Activated naive CD8-positive, alpha-beta T cell (primary cell): ENCODE data around the gene NLRC5.

Source experiments
- H3K27ac Mint-ChIP-seq: one replicate; pipeline ENCODE4 v1.8.0; 2021; ENCODE audit warnings: mixed read lengths
- H3K27me3 Mint-ChIP-seq: one replicate; pipeline ENCODE4 v1.8.0; 2021; ENCODE audit warnings: mixed read lengths
- H3K36me3 Mint-ChIP-seq: one replicate; pipeline ENCODE4 v1.8.0; 2021; ENCODE audit warnings: mixed read lengths
- H3K4me1 Mint-ChIP-seq: one replicate; pipeline ENCODE4 v1.8.0; 2021; ENCODE audit warnings: low read depth, mixed read lengths
- H3K4me3 Mint-ChIP-seq: one replicate; pipeline ENCODE4 v1.8.0; 2021; ENCODE audit warnings: mild to moderate bottlenecking, mixed read lengths
- H3K9me3 Mint-ChIP-seq: one replicate; pipeline ENCODE4 v1.8.0; 2021; ENCODE audit warnings: low read depth, mixed read lengths

Gene NLRC5

DNA sequence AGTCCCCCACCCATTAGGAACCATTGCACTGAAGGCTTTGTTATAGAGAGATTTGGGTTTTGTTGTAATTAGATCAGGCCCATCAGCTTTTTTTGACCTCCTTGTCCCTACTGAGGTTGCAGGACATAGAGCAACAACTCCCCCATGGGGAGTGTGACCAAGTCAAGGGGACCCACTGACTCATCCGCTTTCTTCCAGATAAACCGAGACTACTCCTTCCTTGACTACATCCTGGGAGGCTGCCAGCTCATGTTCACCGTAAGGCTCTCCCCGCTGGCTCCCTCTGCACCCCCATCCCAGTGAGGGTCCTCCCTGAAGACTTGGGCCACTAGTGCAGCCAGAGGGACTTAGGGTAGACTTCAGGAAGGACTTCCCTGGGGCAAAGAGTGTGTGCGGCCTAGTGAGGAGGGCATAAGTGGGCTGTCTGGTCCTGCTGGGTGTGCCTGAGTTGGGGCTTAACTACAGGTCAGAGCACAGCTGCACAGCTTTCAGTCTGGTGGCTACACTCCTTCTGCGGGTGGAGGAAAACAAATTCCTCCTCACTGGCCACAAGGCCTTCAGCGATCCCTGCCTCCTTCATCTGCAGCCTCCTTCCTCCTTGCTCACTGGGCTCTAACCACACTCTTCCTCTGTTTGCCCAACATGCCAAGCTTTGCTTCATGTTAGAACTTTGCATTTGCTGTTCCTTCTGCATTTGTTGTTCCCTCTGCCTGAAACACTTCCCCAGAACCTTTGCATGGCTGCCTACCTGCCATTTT, 134.0 kb downstream of the NLRC5 start:
- peaks cover 51% of the 10 kb centered on the region for H3K4me1 Mint-ChIP-seq
- H3K27ac Mint-ChIP-seq, result peak overlapping the region; percentile 69
- H3K4me3 Mint-ChIP-seq, result peak overlapping the region; percentile 55
- H3K36me3 Mint-ChIP-seq, result no peaks in the 10 kb centered on the region
- H3K9me3 Mint-ChIP-seq, result no peaks in the 10 kb centered on the region
- no peaks in the 10 kb centered on the region for H3K27me3 Mint-ChIP-seq

DNA sequence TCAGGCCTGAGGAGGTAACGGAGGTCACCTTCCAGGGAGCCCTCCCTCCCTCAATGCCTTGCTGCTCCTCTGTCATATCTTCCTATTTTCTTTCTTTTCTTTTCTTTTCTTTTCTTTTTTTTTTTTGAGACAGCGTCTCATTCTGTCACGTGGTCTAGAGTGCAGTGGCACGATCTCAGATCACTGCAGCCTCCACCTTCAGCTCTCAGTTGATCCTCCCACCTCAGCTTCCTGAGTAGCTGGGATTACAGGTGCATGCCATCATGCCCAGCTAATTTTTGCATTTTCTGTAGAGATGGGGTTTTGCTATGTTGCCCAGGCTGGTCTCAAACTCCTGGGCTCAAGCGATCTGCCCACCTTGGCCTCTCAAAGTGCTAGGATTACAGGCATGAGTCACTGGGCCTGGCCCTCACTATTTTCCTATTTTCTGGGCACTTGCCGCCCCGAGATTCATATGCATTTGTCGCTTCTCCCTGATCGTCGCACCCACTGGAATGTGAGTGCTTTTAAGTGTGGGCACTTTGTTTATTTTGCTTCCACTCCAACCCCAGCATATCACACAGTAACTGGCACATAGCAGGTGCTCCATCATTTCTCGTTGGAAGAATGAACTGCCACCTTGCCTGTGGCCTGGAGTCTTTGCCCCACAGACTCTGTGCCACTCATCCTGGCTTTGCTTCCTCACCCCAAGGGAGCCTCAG, 134.8 kb downstream of the NLRC5 start:
- Mint-ChIP-seq H3K27me3 (no peaks in the 10 kb centered on the region), H3K4me3 (peak overlapping the region; percentile 55), H3K36me3 (no peaks in the 10 kb centered on the region), H3K9me3 (no peaks in the 10 kb centered on the region), H3K27ac (peak overlapping the region; percentile 69), H3K4me1 (peaks cover 58% of the 10 kb centered on the region)

GRCh38 chr16:57125376-57125775, 136.0 kb downstream of the NLRC5 start:
- Mint-ChIP-seq H3K27me3 (no peaks in the 10 kb centered on the region), H3K4me3 (no peak overlapping the region), H3K9me3 (no peaks in the 10 kb centered on the region), H3K4me1 (peaks cover 67% of the 10 kb centered on the region), H3K27ac (peak overlapping the region; percentile 41), H3K36me3 (no peaks in the 10 kb centered on the region)

DNA sequence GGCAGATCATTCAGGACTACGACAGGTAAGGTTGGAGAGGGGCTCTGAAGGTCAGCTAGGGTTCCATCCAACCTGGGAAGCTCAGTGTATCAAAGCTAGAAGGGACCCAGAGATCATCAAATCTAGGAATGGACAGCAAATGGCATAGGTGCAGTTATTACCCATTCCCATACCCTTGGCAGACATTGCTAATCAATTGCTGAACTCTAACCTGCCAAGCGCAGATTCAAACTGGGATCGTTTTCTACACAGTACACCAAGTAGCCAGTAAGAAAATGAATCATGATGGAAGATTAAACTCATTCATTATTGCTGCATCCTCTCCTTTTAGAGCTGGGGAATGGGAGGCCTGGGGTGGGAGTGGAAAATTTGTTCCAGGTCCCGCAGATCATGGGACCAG, 136.6 kb downstream of the NLRC5 start:
- no peaks in the 10 kb centered on the region for H3K27me3 Mint-ChIP-seq
- H3K9me3 Mint-ChIP-seq, result no peaks in the 10 kb centered on the region
- no peaks in the 10 kb centered on the region for H3K36me3 Mint-ChIP-seq
- peaks cover 73% of the 10 kb centered on the region for H3K4me1 Mint-ChIP-seq
- H3K27ac Mint-ChIP-seq, result peak overlapping the region; percentile 46
- H3K4me3 Mint-ChIP-seq, result no peak overlapping the region

DNA sequence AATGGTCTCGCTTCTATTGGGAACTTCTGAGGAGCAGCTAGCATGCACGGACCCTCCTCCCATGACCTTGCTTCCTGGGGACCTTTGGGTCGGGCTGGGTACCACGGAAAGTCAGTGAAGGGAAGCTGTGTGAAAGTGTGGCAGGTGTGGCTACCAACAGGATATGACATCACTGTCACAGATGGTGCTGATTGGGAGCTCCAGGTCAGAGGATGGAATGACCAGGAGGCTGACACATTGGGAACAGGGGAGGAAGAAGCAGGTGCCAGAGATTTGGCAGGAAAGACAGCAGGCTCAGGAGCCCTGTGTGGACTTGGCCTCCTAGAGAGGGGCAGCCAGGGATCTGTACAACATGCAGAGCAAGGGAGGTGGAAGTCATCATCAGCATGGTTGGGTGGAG, 137.1 kb downstream of the NLRC5 start:
- Mint-ChIP-seq H3K27ac (peak overlapping the region; percentile 87), H3K27me3 (no peaks in the 10 kb centered on the region), H3K4me3 (no peak overlapping the region), H3K4me1 (peaks cover 77% of the 10 kb centered on the region), H3K36me3 (no peaks in the 10 kb centered on the region), H3K9me3 (no peaks in the 10 kb centered on the region)

- Mint-ChIP-seq H3K36me3 (no peaks in the 10 kb centered on the region), H3K27ac (peak overlapping the region; percentile 87), H3K9me3 (no peaks in the 10 kb centered on the region), H3K4me1 (peaks cover 84% of the 10 kb centered on the region), H3K27me3 (no peaks in the 10 kb centered on the region), H3K4me3 (peak overlapping the region; percentile 25)
Observed at GRCh38 chr16:57127037-57127763, 137.8 kb downstream of the NLRC5 start.

DNA sequence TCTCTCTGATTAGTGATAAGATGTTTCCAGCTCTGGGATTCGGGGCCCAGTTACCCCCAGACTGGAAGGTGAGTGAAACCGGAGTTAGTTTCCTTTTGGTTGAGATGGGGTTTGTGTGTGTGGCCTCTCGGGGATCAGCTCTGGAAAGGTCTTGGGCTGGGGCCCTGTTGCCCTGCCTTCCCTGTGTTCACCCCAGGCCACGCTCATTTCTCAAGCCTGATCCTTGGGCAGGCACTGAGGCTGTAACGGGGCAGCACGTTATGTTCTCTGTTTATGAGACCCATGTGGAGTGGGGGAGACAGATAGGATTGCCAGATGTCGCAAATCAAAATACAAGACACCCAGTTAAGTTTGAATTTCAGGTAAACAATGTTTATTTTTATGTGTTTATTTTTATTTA, 138.5 kb downstream of the NLRC5 start:
- Mint-ChIP-seq H3K4me3 (peak overlapping the region; percentile 25), H3K4me1 (peaks cover 90% of the 10 kb centered on the region), H3K27me3 (no peaks in the 10 kb centered on the region), H3K36me3 (no peaks in the 10 kb centered on the region), H3K9me3 (no peaks in the 10 kb centered on the region), H3K27ac (peak overlapping the region; percentile 87)

DNA sequence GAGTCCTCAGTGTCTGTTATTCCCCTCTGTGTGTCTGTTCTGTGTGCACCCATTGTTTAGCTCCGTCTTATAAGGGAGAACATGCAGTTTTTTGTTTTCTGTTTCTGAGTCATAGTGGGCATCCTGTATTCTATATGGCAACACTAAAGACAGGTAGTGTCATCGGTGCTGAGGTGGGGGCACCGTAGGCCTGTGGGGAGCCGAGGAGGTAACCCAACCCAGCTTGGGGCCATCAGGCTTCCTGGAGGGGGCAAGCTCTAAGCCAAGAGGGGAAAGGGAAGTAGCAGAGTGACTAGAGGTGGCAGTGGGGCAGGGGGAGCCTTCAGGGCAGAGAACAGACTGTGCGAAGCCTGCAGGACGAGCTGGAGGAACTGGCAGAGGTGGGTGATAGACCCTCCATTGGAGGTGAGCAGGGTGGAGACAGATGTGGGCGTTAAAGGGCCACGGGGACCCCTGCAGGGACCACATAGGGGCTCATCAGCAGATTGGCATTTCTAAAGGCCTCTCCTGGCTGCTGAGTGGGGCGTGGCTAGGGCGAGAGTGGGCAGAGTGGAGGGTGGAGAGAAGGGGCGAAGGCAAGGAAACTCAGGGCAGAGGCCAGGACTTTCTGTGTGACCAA, 139.5 kb downstream of the NLRC5 start:
- no peaks in the 10 kb centered on the region for H3K9me3 Mint-ChIP-seq
- peaks cover 87% of the 10 kb centered on the region for H3K4me1 Mint-ChIP-seq
- H3K36me3 Mint-ChIP-seq, result no peaks in the 10 kb centered on the region
- peak overlapping the region; percentile 100 for H3K27ac Mint-ChIP-seq
- no peaks in the 10 kb centered on the region for H3K27me3 Mint-ChIP-seq
- H3K4me3 Mint-ChIP-seq, result peak overlapping the region; percentile 91

GRCh38 chr16:57130950-57131321, 141.6 kb downstream of the NLRC5 start:
- Mint-ChIP-seq H3K4me3 (peak overlapping the region; percentile 58), H3K4me1 (peaks cover 85% of the 10 kb centered on the region), H3K36me3 (no peaks in the 10 kb centered on the region), H3K27ac (peak overlapping the region; percentile 95), H3K27me3 (no peaks in the 10 kb centered on the region), H3K9me3 (no peaks in the 10 kb centered on the region)

GRCh38 chr16:57131351-57131970, 142.1 kb downstream of the NLRC5 start:
- no peaks in the 10 kb centered on the region for H3K9me3 Mint-ChIP-seq
- peak overlapping the region; percentile 32 for H3K4me3 Mint-ChIP-seq
- H3K27me3 Mint-ChIP-seq, result no peaks in the 10 kb centered on the region
- H3K4me1 Mint-ChIP-seq, result peaks cover 84% of the 10 kb centered on the region
- peak overlapping the region; percentile 95 for H3K27ac Mint-ChIP-seq
- no peaks in the 10 kb centered on the region for H3K36me3 Mint-ChIP-seq

DNA sequence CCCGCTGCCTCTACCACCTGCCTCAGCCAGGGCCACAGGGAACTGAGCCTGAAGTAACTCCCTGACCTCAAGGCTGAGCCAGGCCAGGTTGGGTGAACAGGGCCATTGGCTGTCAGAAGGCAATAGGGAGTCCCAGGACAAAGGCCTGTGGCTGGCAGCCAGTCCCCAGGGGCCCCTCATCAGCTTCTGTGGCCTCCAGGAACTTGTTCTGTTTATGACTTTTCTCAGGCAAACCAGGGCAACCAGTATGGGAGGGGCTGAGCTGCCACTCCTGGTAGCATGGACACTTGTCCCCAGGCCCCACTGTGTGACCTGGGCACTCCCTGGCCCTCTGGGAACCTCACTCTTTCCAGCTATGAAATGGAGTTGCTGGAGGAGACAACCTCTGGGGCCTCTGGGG, 143.1 kb downstream of the NLRC5 start:
- Mint-ChIP-seq H3K36me3 (no peaks in the 10 kb centered on the region), H3K4me3 (no peak overlapping the region), H3K27me3 (no peaks in the 10 kb centered on the region), H3K4me1 (peaks cover 74% of the 10 kb centered on the region), H3K9me3 (no peaks in the 10 kb centered on the region), H3K27ac (peak overlapping the region; percentile 95)

GRCh38 chr16:57133031-57133430, 143.7 kb downstream of the NLRC5 start:
- Mint-ChIP-seq H3K36me3 (no peaks in the 10 kb centered on the region), H3K27me3 (no peaks in the 10 kb centered on the region), H3K4me1 (peaks cover 69% of the 10 kb centered on the region), H3K9me3 (no peaks in the 10 kb centered on the region), H3K4me3 (no peak overlapping the region), H3K27ac (peak overlapping the region; percentile 95)
